ENCODE data around the gene GUCY1A2.

GUCY1A2 gene

GRCh38 chr11:106724293-106724892, 293.9 kb downstream of the GUCY1A2 start:
- DNase-seq = no peak

DNA sequence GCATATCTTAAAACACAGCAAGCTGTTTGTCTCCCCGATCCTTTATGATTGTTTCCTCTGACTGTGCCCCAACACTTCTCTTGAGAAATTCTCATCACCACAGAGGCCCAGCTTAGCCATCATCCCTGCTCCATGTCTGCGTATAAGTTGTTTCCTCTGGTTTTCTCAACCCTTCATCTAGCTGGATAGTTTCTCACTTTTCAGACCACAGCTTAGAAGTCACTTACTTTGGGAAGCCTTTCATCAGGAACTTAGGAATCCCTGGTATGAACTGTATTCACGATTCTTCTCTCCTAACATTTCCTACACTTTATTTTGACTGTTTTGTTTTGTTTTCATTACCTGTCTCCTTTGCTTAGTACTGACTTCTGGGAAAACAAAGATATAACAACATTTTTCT, 295.2 kb downstream of the GUCY1A2 start:
- no peak for DNase-seq

DNA sequence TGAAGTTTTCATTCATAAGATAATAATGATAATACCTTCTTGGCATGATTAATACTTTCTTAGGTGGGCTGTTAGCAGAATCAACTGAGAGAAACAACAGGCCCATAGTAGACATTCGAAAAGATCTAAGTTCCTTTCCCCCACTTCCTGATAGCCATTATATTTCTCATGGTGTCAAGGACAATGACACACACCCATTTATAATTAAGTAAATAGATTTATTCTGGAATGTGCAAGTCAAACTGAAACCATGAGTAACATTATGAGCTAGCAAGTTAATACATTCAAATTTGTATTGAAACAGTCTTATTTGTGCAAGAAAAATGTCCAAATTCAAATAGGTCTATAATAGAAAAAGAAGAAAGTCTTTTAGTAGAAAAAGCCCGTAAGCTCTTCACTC, 301.1 kb downstream of the GUCY1A2 start:
- DNase-seq = no peak

DNA sequence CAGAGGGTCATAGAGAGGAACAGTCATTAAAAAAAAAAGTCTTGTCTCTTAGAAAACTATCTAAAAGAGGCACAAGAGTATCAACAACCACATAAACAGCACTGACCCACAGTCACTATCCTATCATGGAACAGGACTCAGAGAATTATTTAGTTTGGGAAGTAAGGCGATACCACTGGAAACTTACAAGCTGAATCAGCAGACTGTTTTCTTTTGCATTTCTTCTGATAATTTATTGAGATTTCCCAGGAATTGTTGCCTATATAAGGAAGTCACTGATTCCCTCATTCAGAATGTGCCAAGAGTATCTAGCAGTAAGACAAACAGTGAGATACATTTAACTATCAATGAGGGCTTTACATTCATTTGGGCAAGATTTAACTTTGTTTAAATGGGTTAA, 304.1 kb downstream of the GUCY1A2 start:
- DNase-seq = no peak

DNA sequence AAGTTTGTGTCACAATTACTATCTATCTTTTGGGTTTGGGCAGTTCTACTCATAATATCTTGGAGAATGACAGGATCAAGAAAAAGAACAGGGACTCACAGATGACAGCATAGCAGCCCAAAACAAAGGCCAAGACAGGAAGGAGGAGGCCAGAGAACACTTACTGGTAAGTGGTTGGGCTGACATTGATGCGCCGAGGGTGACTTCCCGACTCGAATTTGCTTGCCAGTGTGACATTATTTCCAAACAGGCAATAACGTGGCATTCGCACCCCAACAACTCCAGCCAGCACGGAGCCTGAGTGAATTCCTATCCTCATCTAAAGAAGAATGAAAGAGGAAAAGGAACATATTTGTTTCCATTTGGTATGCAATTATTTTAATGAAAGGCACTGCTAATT, 309.9 kb downstream of the GUCY1A2 start:
- DNase-seq = no peak

- no peak for DNase-seq
Measured at GRCh38 chr11:106706355-106706754, 311.9 kb downstream of the GUCY1A2 start.

GRCh38 chr11:106702805-106703204, 315.5 kb downstream of the GUCY1A2 start:
- DNase-seq = no peak

DNA sequence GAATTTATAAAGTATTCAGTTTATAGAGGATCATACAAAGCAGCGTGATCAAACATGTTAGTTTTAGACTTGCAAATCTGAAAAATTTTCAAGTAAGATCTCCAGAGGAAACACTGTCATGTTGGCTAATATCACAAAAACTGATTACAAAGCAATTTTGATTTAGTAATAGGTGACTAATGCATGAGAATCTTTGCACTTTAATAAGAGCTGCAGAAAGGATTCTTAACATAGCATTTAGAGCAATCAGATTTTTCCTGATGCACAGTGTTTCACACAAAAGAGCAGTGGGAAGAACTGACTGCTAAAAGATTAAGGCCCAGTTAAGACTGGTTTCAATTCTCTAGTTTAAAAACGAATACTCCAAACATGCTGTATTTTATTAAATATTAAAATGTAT, 321.2 kb downstream of the GUCY1A2 start:
- no peak for DNase-seq

DNA sequence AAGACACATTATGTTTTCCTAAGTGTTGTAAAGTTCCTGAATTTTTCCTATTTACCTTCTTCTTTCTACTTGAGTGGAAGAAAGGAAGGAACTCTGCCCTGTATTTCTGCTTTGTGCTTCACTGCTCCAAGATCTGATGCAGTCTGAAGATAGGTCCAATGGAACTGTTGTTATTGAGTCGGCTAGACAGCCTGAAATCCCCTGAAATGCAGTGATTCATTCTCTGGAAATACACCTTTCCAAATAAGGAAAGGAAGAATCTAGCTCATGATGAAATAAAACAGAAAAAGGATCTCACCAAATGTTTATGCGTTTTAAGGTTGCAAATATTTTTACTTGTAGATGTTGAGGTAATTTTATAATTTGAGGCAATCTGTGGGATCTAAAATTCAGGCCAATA, 322.8 kb downstream of the GUCY1A2 start:
- DNase-seq = no peak

DNA sequence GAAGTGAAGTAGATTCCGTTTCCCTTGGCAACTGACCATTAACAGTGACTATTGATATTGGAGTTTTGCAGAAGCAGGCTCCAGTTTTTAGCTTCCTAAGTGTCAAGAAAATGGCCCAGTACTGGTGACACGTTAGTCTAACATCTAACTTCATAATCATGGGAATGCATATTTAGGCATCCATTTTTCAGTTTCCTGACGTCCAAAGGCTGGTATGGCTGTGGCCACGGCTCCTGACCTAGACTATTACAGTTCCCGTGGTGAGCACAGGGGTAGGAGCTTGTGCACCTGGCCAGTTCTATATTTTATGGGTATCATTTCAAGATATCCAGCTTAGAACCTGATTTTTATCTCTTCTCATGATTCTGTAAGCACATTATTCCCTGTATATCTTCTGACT, 323.8 kb downstream of the GUCY1A2 start:
- no peak for DNase-seq

GRCh38 chr11:106691807-106692365, 326.4 kb downstream of the GUCY1A2 start:
- no peak for DNase-seq

GRCh38 chr11:106690923-106691322, 327.4 kb downstream of the GUCY1A2 start:
- no peak for DNase-seq

- no peak for DNase-seq
Measured at GRCh38 chr11:106684944-106685343, 333.3 kb downstream of the GUCY1A2 start.

- DNase-seq = no peak
Measured at GRCh38 chr11:106683435-106683834, 334.8 kb downstream of the GUCY1A2 start.

- DNase-seq = no peak
Measured at GRCh38 chr11:106681435-106681834, 336.8 kb downstream of the GUCY1A2 start.

- no peak for DNase-seq
Measured at GRCh38 chr11:106679581-106679980, 338.7 kb downstream of the GUCY1A2 start.

GRCh38 chr11:106679181-106679580, 339.1 kb downstream of the GUCY1A2 start:
- no peak for DNase-seq

GRCh38 chr11:106670069-106670468, 348.2 kb downstream of the GUCY1A2 start:
- no peak for DNase-seq

- DNase-seq = no peak
Measured at GRCh38 chr11:106668147-106668546, 350.1 kb downstream of the GUCY1A2 start.

DNA sequence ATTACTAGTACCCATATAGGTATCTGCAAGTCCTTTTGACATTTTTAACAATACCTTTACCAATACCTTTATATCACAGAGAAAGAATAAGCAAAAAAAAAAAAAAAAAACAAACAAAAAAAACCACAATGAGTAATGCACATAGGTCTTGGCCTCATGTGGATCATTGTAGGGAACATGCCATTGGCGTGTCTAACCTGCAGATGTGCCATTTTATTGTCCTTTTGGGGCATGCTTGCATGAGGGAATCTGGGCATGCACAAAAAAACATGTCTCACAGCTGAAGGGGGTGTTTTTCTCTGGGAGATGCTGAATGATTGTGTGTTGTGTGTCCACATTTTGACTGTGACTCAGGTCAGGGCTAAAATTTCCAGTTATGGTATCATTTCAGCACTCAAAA, 361.6 kb downstream of the GUCY1A2 start:
- no peak for DNase-seq

DNA sequence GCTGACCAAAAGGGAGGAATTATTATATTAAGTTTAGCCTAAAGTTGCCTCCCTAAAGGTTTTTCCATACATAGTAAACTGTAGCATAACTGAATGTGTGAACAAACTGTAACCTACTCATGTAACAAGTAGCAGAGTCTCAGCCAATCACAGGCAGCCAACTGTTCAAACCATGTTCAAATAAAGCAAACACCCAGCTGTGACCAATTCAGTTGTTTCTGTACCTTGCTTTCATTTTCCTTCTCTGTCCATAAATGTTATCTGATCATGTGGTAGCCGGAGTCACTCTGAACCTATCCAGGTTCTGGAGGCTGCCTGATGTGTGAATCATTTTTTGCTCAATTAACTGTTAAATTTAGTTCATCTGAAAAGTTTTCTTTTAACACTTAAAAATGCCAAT, 373.5 kb downstream of the GUCY1A2 start:
- DNase-seq = no peak

GRCh38 chr11:106642331-106642730, 375.9 kb downstream of the GUCY1A2 start:
- DNase-seq = no peak

DNA sequence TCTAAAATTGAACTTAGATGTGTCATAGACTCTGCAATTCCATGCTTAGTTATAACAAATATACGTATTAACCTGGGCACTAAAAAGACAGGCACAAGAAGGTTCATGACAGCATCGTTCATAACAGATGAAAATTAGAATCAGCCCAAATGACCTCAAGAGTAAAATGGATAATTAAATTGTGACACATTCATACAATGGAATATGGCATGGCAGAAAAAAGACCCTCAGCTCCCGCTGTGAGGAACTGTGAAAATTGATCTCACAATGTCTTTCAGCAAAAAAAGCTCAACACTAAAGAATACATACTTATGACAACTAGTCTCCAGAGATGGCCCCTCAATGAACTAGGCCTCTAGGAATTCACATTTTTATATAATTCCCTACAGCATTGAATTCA, 386.0 kb downstream of the GUCY1A2 start:
- DNase-seq = no peak

- no peak for DNase-seq
Measured at GRCh38 chr11:106627694-106628093, 390.6 kb downstream of the GUCY1A2 start.

DNA sequence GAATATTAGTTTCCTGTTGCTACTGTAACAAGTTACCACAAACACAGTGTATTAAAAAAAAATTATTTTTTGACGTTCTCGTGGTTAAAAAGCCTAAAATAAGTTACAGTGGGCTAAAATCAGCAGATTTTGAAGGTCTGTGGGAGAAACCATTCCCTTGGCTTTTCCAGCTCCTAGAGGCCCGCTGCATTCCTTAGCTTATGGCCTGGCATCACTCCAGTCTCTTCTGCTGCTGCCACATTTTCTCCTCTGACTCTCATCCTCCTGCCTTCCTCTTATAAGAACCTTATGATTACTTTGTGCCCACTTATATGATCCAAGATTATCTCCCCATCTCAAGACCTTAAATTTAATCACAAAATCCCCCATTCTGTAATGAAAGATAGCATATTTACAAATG, 392.7 kb downstream of the GUCY1A2 start:
- no peak for DNase-seq
